NT2/D1 (cell line): ENCODE results near the gene ABCD1.
"Not testable (repeated sequence)": the region's sequence is repeated elsewhere in the genome, so short reads cannot be mapped to it uniquely, and the experiment has no call there.

Source experiments
- DNase-seq: peaks from one replicate; pipeline ENCODE4 v3.0.0-alpha.2; 2011; ENCODE audit warnings: low read depth, low spot score
- H3K27me3 ChIP-seq: 2 replicates; pipeline ENCODE4 v1.6.0; 2011; ENCODE audit warnings: mild to moderate bottlenecking; ENCODE audit not compliant: insufficient read length, insufficient read depth
- H3K36me3 ChIP-seq: 2 replicates; pipeline ENCODE4 v1.6.1; 2011; ENCODE audit warnings: mild to moderate bottlenecking, low read length, mixed read lengths; ENCODE audit not compliant: insufficient read depth, insufficient read length
- H3K4me1 ChIP-seq: 2 replicates; pipeline ENCODE4 v1.5.1; 2011; ENCODE audit not compliant: insufficient read depth, insufficient read length
- H3K4me3 ChIP-seq: 2 replicates; pipeline ENCODE4 v1.5.1; 2011; ENCODE audit warnings: low read depth; ENCODE audit not compliant: insufficient read length
- H3K9ac ChIP-seq: 2 replicates; pipeline ENCODE4 v1.6.0; 2011; ENCODE audit warnings: low read depth; ENCODE audit not compliant: insufficient read length
- H3K9me3 ChIP-seq: 2 replicates; pipeline ENCODE4 v1.5.1; 2011; ENCODE audit warnings: mild to moderate bottlenecking, low read length; ENCODE audit not compliant: insufficient read depth
- SUZ12 ChIP-seq: IDR thresholded peaks from 2 replicates; pipeline ENCODE4 v1.6.1; 2011; ENCODE audit not compliant: insufficient read length, insufficient read depth; ENCODE audit errors: extremely low read depth
- YY1 ChIP-seq: IDR thresholded peaks from 2 replicates; pipeline ENCODE4 v1.6.1; 2011; ENCODE audit not compliant: insufficient read length, insufficient read depth
- ZNF274 ChIP-seq: IDR thresholded peaks from 2 replicates; pipeline ENCODE4 v1.6.1; 2011; ENCODE audit warnings: mild to moderate bottlenecking, low read depth, low read length

Gene ABCD1

DNA sequence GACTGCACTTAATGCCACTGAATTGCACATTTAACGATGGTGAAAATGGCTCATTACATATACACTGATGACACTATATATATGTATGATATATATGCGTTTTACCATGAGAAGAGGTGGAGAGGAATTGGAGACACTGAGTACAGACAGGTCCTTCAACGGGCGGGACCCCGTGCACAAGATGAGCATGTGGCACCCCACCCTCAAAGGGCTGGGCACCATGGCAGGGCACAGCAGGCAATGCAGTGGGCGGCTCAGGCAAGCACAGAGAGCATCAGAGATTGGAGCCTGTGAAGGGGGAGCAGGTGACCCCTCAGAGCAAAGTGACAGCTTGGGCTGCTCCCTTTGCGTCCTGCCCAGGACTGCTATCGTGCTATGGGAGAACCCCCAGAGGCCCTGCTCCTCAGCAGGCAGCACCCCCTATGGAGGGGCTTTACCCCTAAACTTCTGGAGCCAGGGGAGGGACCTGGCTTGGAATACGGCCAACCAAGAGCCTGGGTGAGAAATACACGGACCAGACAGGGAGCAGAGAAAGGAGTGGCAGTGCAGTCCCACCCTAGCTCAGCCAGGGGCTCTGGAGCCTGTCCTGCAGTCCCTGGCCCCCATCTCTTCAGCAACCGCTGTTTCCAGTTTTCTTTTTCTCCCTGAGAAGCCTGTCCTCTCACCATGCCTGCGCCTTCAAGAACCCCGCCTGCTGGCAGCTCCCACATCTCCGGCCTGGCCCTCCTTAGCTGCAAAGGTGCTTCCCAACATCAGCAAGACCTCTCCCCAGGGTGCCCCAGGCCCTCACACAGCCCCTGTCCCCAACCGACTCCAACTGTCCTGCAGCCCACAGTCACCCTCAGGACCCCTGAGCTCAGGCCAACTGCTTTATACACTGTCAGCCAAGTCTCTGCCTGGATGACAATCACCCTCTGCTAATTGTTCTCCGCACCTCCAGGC, 26.5 kb upstream of the ABCD1 start:
- DNase-seq = no peak
- Histone ChIP-seq H3K4me1 (no peaks in the 10 kb centered on the region), H3K9me3 (no peaks in the 10 kb centered on the region), H3K4me3 (no peak overlapping the region), H3K27me3 (no peaks in the 10 kb centered on the region), H3K36me3 (peaks cover 10% of the 10 kb centered on the region), H3K9ac (no peak overlapping the region)
- TF ChIP-seq SUZ12 = no peak
- TF ChIP-seq YY1 = no peak
- TF ChIP-seq ZNF274 = no peak

GRCh38 chrX:153699210-153699783, 25.4 kb upstream of the ABCD1 start:
- not testable (repeated sequence) for H3K9ac ChIP-seq, H3K4me3 ChIP-seq, H3K9me3 ChIP-seq, H3K27me3 ChIP-seq, H3K4me1 ChIP-seq, DNase-seq
- H3K36me3 ChIP-seq = peaks cover 13% of the 10 kb centered on the region

- peaks cover 13% of the 10 kb centered on the region for H3K36me3 ChIP-seq
- not testable (repeated sequence) for H3K4me1 ChIP-seq, DNase-seq, H3K4me3 ChIP-seq, H3K27me3 ChIP-seq, H3K9me3 ChIP-seq, H3K9ac ChIP-seq
Observed at GRCh38 chrX:153699784-153700371, 24.8 kb upstream of the ABCD1 start.

DNA sequence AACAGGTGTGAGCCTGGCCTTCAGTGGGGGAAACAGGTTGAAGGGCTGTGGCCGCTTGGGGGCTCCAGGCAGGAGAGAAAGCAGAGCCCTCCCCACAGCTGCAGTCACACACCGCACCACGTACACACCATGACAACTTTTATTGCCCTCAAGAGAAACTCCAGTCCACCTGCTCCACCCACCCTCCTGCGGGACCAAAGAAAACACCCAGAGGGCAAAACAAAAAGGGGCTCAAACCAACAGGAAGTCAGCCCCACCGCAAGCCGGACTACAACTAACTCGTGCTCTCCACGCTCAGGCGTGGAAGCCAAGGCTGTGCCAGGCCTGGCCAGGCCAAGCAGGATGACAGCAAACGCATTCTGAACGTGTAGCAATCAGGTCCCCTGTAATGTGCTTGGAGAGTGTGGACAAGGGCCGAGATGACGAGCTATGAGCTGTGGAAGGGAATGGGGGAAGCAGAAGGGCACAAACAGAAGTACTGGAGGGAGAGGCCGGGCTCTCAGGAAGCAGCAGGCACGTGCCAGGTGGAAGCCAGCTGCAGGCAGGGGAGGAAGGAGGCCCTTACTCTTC, 24.2 kb upstream of the ABCD1 start:
- Histone ChIP-seq H3K36me3 (peaks cover 13% of the 10 kb centered on the region), H3K9me3 (no peaks in the 10 kb centered on the region), H3K27me3 (no peaks in the 10 kb centered on the region), H3K4me1 (no peaks in the 10 kb centered on the region), H3K9ac (no peak overlapping the region), H3K4me3 (no peak overlapping the region)
- no peak for DNase-seq
- no peak for TF ChIP-seq SUZ12
- no peak for TF ChIP-seq ZNF274
- no peak for TF ChIP-seq YY1

GRCh38 chrX:153700967-153701366, 23.7 kb upstream of the ABCD1 start:
- H3K27me3 ChIP-seq = no peaks in the 10 kb centered on the region
- no peak overlapping the region for H3K9ac ChIP-seq
- no peaks in the 10 kb centered on the region for H3K4me1 ChIP-seq
- no peak overlapping the region for H3K4me3 ChIP-seq
- H3K9me3 ChIP-seq = no peaks in the 10 kb centered on the region
- DNase-seq = no peak
- TF ChIP-seq ZNF274 = no peak
- TF ChIP-seq SUZ12 = no peak
- TF ChIP-seq YY1 = no peak
- peaks cover 12% of the 10 kb centered on the region for H3K36me3 ChIP-seq

GRCh38 chrX:153701706-153702105, 22.9 kb upstream of the ABCD1 start:
- Histone ChIP-seq H3K9me3 (no peaks in the 10 kb centered on the region), H3K36me3 (peaks cover 12% of the 10 kb centered on the region), H3K4me3 (no peak overlapping the region), H3K4me1 (no peaks in the 10 kb centered on the region), H3K9ac (no peak overlapping the region), H3K27me3 (no peaks in the 10 kb centered on the region)
- TF ChIP-seq SUZ12 (no peak), ZNF274 (no peak), YY1 (no peak)
- no peak for DNase-seq

DNA sequence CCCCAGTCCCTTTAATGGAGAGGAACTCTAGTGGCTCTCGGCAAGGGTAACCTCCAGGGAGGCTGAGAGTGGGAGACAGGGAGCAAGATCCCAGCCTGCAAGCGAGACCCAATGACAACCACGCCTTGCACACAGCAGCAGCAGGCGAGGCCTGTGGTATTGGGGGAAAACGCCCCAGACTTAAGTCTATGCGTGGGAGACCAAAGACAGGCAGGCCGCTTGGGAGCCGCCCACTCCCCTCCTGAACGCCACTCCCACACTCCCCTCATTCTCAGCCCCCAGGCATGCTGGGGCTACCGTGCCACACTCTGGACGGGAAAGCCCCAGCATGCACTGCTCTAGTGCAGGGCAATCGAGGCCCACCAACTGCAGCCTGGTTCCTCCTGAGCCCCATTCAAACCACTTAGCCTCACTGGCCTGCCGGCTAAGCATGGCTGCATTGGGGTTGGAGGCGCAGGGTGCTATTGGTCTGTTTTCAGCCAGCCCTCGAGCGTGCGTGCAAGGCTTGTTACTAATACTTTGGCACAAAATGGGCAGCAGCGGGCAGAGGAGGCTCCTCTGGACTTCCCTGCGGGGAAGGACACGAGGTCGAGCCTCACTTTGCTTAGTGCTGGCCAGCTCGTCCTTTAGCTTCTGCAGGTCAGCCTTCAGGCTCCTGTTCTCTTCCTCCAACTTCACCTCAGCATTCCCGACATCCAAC, 22.2 kb upstream of the ABCD1 start:
- Histone ChIP-seq H3K9me3 (no peaks in the 10 kb centered on the region), H3K9ac (no peak overlapping the region), H3K4me1 (no peaks in the 10 kb centered on the region), H3K36me3 (peaks cover 8% of the 10 kb centered on the region), H3K4me3 (no peak overlapping the region), H3K27me3 (no peaks in the 10 kb centered on the region)
- no peak for TF ChIP-seq YY1
- no peak for DNase-seq
